Right cardiac atrium (tissue), 5 donors: ENCODE data around the gene FER. TPM values are rescaled to one million over a fixed set of nuclear protein-coding genes. Genes with fewer than 3 reads are reported as not detected.

Experiments used
- ATAC-seq, 2 donors: fragments of 200-7000 bp; cut with Tn5 transposase; one replicate each; pipeline versions ENCODE4 v1.8.0 to v1.9.1; 2020; ENCODE audit warnings: moderate library complexity in 2 of 2, mild to moderate bottlenecking in 1 of 2
- DNase-seq, 3 donors: peaks; one replicate each; pipeline ENCODE4 v3.0.0-alpha.2; 2020
- H3K27ac ChIP-seq: one replicate; pipeline ENCODE4 v1.5.1; 2013; ENCODE audit warnings: mild to moderate bottlenecking, low read length, control low read depth, moderate library complexity
- H3K27me3 ChIP-seq: one replicate; pipeline ENCODE4 v1.6.1; 2013; ENCODE audit not compliant: control insufficient read depth, insufficient read depth
- H3K4me1 ChIP-seq: one replicate; pipeline ENCODE4 v1.6.1; 2013; ENCODE audit warnings: low read length; ENCODE audit not compliant: control insufficient read depth, insufficient read depth
- H3K4me3 ChIP-seq: one replicate; pipeline ENCODE4 v1.5.1; 2013; ENCODE audit warnings: low read length, control low read depth
- H3K9me3 ChIP-seq: one replicate; pipeline ENCODE4 v1.6.1; 2013; ENCODE audit warnings: low read length; ENCODE audit not compliant: control insufficient read depth
- WGBS: extraction: QIAGEN DNeasy Blood & Tissue Kit; methylation state at CpG from one replicate; pipeline ENCODE4 v1.1.7; 2013; 5-methylcytosine and 5-hydroxymethylcytosine counted together
- intact Hi-C, 4 donors: fragments of 100-400 bp; cut with DNase I; formaldehyde crosslinking; loops; one replicate each; pipeline versions ENCODE4 v1.11.0 to v1.14.0; 2022 to 2023
- polyA plus RNA-seq: library from polyadenylated mRNA; stranded (reverse); fragments of 200-250 nt; gene quantifications from one replicate; pipeline ENCODE4 v1.2.3, GENCODE V29; 2013
- total RNA-seq, 4 donors: library from RNA; stranded (reverse); fragmentation: NEBNext Ultra II Directional; extraction: Animal tissue kit (Norgen Biotek cat#: 25700); gene quantifications; one replicate each; pipeline ENCODE4 v1.2.1, GENCODE V29; 2021
- donor health status: healthy with polysubstance abuse.
- donor health status: DM: no; HTN: yes; CAD: no.
- donor health status: DM: no; HTN: no; CAD: no.
- donor health status: DM: no; HTN: yes; CAD: no; lungs with severe emphysema.
- donor health status: DM: yes; HTN: yes; CAD: no.

The FER gene
- total and polyA plus RNA-seq, 5 donors = 1.7 to 29.4 (median 19.2) TPM

GRCh38 chr5:109126481-109126880, 378.8 kb downstream of the FER start:
- Histone ChIP-seq H3K4me3 (no peak overlapping the region), H3K9me3 (no peaks in the 10 kb centered on the region), H3K4me1 (no peaks in the 10 kb centered on the region), H3K27me3 (no peaks in the 10 kb centered on the region), H3K27ac (no peak overlapping the region)
- no peak for ATAC-seq
- DNase-seq = no peak
- intact Hi-C loops = no loop called here
- WGBS = 62% methylated on average over 1 of the region's 1 CpG

- Histone ChIP-seq H3K4me3 (no peak overlapping the region), H3K27ac (no peak overlapping the region), H3K9me3 (no peaks in the 10 kb centered on the region), H3K27me3 (no peaks in the 10 kb centered on the region), H3K4me1 (no peaks in the 10 kb centered on the region)
- DNase-seq (no peak), ATAC-seq (no peak)
- intact Hi-C loops = no loop called here
- WGBS = 85% methylated on average over 2 of the region's 2 CpGs
These were observed 389.2 kb downstream of the FER start for GRCh38 chr5:109136906-109137305.

- 83% methylated on average over 4 of the region's 4 CpGs for WGBS
- no peaks in the 10 kb centered on the region for H3K4me1 ChIP-seq
- no peak overlapping the region for H3K27ac ChIP-seq
- ATAC-seq (no peak), DNase-seq (no peak)
- H3K4me3 ChIP-seq = no peak overlapping the region
- H3K9me3 ChIP-seq = no peaks in the 10 kb centered on the region
- H3K27me3 ChIP-seq = no peaks in the 10 kb centered on the region
- intact Hi-C loops = no loop called here
These were observed 393.8 kb downstream of the FER start for GRCh38 chr5:109141222-109142200.

GRCh38 chr5:109143031-109143430, 395.3 kb downstream of the FER start:
- no peaks in the 10 kb centered on the region for H3K27me3 ChIP-seq
- no peaks in the 10 kb centered on the region for H3K9me3 ChIP-seq
- ATAC-seq (no peak), DNase-seq (no peak)
- H3K27ac ChIP-seq = no peak overlapping the region
- no peak overlapping the region for H3K4me3 ChIP-seq
- H3K4me1 ChIP-seq = no peaks in the 10 kb centered on the region
- intact Hi-C loops = no loop called here

- Histone ChIP-seq H3K9me3 (no peaks in the 10 kb centered on the region), H3K27me3 (no peaks in the 10 kb centered on the region), H3K27ac (no peak overlapping the region), H3K4me1 (no peaks in the 10 kb centered on the region), H3K4me3 (no peak overlapping the region)
- ATAC-seq = no peak
- intact Hi-C loops = no loop called here
- WGBS = 86% methylated on average over 1 of the region's 1 CpG
- DNase-seq = no peak
These were observed 397.4 kb downstream of the FER start for GRCh38 chr5:109145139-109145538.

GRCh38 chr5:109146591-109146990, 398.9 kb downstream of the FER start:
- no peak for DNase-seq
- 82% methylated on average over 3 of the region's 3 CpGs for WGBS
- no peak overlapping the region for H3K27ac ChIP-seq
- no peaks in the 10 kb centered on the region for H3K4me1 ChIP-seq
- no peaks in the 10 kb centered on the region for H3K9me3 ChIP-seq
- ATAC-seq = no peak
- H3K4me3 ChIP-seq = no peak overlapping the region
- no peaks in the 10 kb centered on the region for H3K27me3 ChIP-seq
- intact Hi-C loops = no loop called here

GRCh38 chr5:109152565-109152964, 404.9 kb downstream of the FER start:
- Histone ChIP-seq H3K4me1 (no peaks in the 10 kb centered on the region), H3K9me3 (no peaks in the 10 kb centered on the region), H3K27ac (no peak overlapping the region), H3K27me3 (no peaks in the 10 kb centered on the region), H3K4me3 (no peak overlapping the region)
- DNase-seq (no peak), ATAC-seq (no peak)
- WGBS = over 99% methylated on average over 4 of the region's 4 CpGs
- intact Hi-C loops = no loop called here

- no peak overlapping the region for H3K4me3 ChIP-seq
- H3K27ac ChIP-seq = no peak overlapping the region
- intact Hi-C loops = no loop called here
- ATAC-seq (no peak), DNase-seq (no peak)
- no peaks in the 10 kb centered on the region for H3K9me3 ChIP-seq
- no peaks in the 10 kb centered on the region for H3K27me3 ChIP-seq
- no peaks in the 10 kb centered on the region for H3K4me1 ChIP-seq
These were observed 407.9 kb downstream of the FER start for GRCh38 chr5:109155625-109156024.

GRCh38 chr5:109156885-109157284, 409.2 kb downstream of the FER start:
- DNase-seq (no peak), ATAC-seq (no peak)
- no peak overlapping the region for H3K4me3 ChIP-seq
- no peak overlapping the region for H3K27ac ChIP-seq
- intact Hi-C loops = no loop called here
- no peaks in the 10 kb centered on the region for H3K4me1 ChIP-seq
- H3K27me3 ChIP-seq = no peaks in the 10 kb centered on the region
- no peaks in the 10 kb centered on the region for H3K9me3 ChIP-seq

- WGBS = 90% methylated on average over 3 of the region's 3 CpGs
These were observed 412.8 kb downstream of the FER start for GRCh38 chr5:109160468-109160867.

GRCh38 chr5:109161914-109162683, 414.4 kb downstream of the FER start:
- H3K4me3 ChIP-seq = no peak overlapping the region
- no peaks in the 10 kb centered on the region for H3K9me3 ChIP-seq
- H3K27me3 ChIP-seq = no peaks in the 10 kb centered on the region
- WGBS = 70% methylated on average over 4 of the region's 4 CpGs
- H3K27ac ChIP-seq = no peak overlapping the region
- no peak for ATAC-seq
- no peaks in the 10 kb centered on the region for H3K4me1 ChIP-seq
- DNase-seq = no peak
- intact Hi-C loops = no loop called here

More at GRCh38 chr5:109160468-109160867, 412.8 kb downstream of the FER start:
- intact Hi-C loops = no loop called here
- ATAC-seq = no peak
- Histone ChIP-seq H3K27ac (no peak overlapping the region), H3K9me3 (no peaks in the 10 kb centered on the region), H3K4me3 (no peak overlapping the region), H3K4me1 (no peaks in the 10 kb centered on the region), H3K27me3 (no peaks in the 10 kb centered on the region)
- DNase-seq = no peak
